HG02943 (cell line): ENCODE data around the gene PRKCE.

Experiments used
- ATAC-seq: cut with Tn5 transposase; IDR thresholded peaks from one replicate; pipeline ENCODE4 v1.9.1; 2021; ENCODE audit warnings: mild to moderate bottlenecking, low read depth, moderate library complexity; ENCODE audit not compliant: unreplicated experiment

The PRKCE gene

GRCh38 chr2:46048693-46049092 is 397.2 kb downstream of the PRKCE start:
- ATAC-seq = no peak

GRCh38 chr2:46050027-46050426 is 398.6 kb downstream of the PRKCE start:
- no peak for ATAC-seq

- ATAC-seq = no peak
These were observed 399.0 kb downstream of the PRKCE start for GRCh38 chr2:46050489-46050888.

- no peak for ATAC-seq
These were observed 399.6 kb downstream of the PRKCE start for GRCh38 chr2:46051085-46051484.

GRCh38 chr2:46053564-46053963 is 402.1 kb downstream of the PRKCE start:
- no peak for ATAC-seq

- ATAC-seq = no peak
These were observed 405.1 kb downstream of the PRKCE start for GRCh38 chr2:46056541-46056940.

- ATAC-seq = no peak
These were observed 406.7 kb downstream of the PRKCE start for GRCh38 chr2:46058140-46058539.

- no peak for ATAC-seq
These were observed 411.4 kb downstream of the PRKCE start for GRCh38 chr2:46062637-46063412.

- ATAC-seq = no peak
These were observed 412.9 kb downstream of the PRKCE start for GRCh38 chr2:46064396-46064795.

- no peak for ATAC-seq
These were observed 413.7 kb downstream of the PRKCE start for GRCh38 chr2:46065152-46065551.

GRCh38 chr2:46066116-46066515 is 414.6 kb downstream of the PRKCE start:
- no peak for ATAC-seq

- ATAC-seq = no peak
These were observed 415.1 kb downstream of the PRKCE start for GRCh38 chr2:46066601-46067000.

- ATAC-seq = no peak
These were observed 415.6 kb downstream of the PRKCE start for GRCh38 chr2:46067062-46067461.

- ATAC-seq = no peak
These were observed 416.2 kb downstream of the PRKCE start for GRCh38 chr2:46067501-46068305.

GRCh38 chr2:46068636-46069035 is 417.2 kb downstream of the PRKCE start:
- no peak for ATAC-seq

- ATAC-seq = no peak
These were observed 419.6 kb downstream of the PRKCE start for GRCh38 chr2:46071074-46071473.

- ATAC-seq = no peak
These were observed 420.8 kb downstream of the PRKCE start for GRCh38 chr2:46072101-46072820.

GRCh38 chr2:46073540-46074046 is 422.1 kb downstream of the PRKCE start:
- no peak for ATAC-seq

GRCh38 chr2:46074501-46074900 is 423.0 kb downstream of the PRKCE start:
- no peak for ATAC-seq

GRCh38 chr2:46075848-46076247 is 424.4 kb downstream of the PRKCE start:
- ATAC-seq = no peak

- ATAC-seq = no peak
These were observed 424.8 kb downstream of the PRKCE start for GRCh38 chr2:46076251-46076650.
